ENCODE data around the gene BHMT. TPM values are rescaled to one million over a fixed set of nuclear protein-coding genes. Genes with fewer than 3 reads are reported as not detected.

Gene BHMT
- total RNA-seq, 6 experiments from 2014 or later = 105 to 899 (median 225) TPM

DNA sequence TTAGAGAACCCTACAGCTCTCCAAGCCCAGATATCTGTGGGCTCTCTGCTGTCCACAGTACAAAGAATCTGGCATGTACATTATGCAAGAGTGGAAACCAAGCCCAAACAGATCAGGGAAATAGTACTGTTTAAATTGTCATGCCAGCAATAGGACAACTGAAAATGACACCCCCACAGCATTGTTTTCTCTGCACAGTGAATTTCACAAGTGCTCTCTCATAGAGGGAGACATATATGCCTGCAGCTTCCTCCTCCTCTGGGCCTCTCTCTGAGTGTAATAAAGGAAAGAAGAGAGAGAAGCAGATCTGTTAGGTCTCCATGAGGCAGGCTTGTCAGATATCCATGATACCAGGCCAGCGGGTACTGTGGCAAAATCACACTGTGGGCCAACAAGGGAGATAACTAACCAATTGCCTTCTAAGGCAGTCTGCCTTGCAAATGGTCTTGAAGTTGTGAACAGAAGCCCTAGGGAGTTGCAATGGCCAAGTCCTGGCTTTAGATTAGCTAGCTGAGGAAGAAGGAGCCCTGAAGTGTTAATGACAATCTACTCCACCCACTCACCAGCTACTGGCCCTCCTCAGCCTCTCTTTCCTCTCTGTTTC, 69.9 kb downstream of the BHMT start:
- Histone ChIP-seq H3K4me3 (no peak overlapping the region), H3K4me1 (peaks cover 0 to 19% (median 0%) of the 10 kb centered on the region in 4 donors), H3K36me3 (no peaks in the 10 kb centered on the region), H3K9me3 (no peaks in the 10 kb centered on the region), H3K27ac (no peak overlapping the region), H3K27me3 (no peaks in the 10 kb centered on the region)
- no peak for DNase-seq
- no peak for TF ChIP-seq POLR2A (IDR thresholded peaks at IDR 0.05)
- TF ChIP-seq, protein P1, sequence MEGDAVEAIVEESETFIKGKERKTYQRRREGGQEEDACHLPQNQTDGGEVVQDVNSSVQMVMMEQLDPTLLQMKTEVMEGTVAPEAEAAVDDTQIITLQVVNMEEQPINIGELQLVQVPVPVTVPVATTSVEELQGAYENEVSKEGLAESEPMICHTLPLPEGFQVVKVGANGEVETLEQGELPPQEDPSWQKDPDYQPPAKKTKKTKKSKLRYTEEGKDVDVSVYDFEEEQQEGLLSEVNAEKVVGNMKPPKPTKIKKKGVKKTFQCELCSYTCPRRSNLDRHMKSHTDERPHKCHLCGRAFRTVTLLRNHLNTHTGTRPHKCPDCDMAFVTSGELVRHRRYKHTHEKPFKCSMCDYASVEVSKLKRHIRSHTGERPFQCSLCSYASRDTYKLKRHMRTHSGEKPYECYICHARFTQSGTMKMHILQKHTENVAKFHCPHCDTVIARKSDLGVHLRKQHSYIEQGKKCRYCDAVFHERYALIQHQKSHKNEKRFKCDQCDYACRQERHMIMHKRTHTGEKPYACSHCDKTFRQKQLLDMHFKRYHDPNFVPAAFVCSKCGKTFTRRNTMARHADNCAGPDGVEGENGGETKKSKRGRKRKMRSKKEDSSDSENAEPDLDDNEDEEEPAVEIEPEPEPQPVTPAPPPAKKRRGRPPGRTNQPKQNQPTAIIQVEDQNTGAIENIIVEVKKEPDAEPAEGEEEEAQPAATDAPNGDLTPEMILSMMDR (IDR thresholded peaks at IDR 0.05) = no peak
- intact Hi-C loops (cut with DNase I) = no loop called here
- peak; percentile 83 to 96 (median 94) for ATAC-seq
- WGBS (ENCODE audit: insufficient coverage, low coverage, low lambda C conversion rate, missing lambda C conversion rate) = 40% methylated on average over 1 of the region's 1 CpG

Small RNA genes lying within 50 kb of the gene (small RNA-seq; reads per million reads assigned to genes)
- gene RNY3P1 = 0 reads per million in 2 experiments

Other genes starting within 250 kb of the BHMT start
- gene ARSB, start 126.5 kb upstream of the BHMT start, total RNA-seq = 10 to 100 TPM in 1 of 6 experiments, 1 to 10 TPM in 5; 5.0 to 11.7 (median 8.7) TPM
- gene DMGDH, start 42.1 kb upstream of the BHMT start, total RNA-seq = 100 to 1,000 TPM in 2 of 6 experiments, 10 to 100 TPM in 4; 55.7 to 128 (median 83.5) TPM
- 100 to 1,000 TPM; 206 to 392 (median 280) TPM for gene BHMT2, start 42.0 kb upstream of the BHMT start, total RNA-seq
- gene JMY, start 124.3 kb downstream of the BHMT start, total RNA-seq = 1 to 10 TPM; 3.6 to 8.3 (median 6.8) TPM

Measured in right lobe of liver (tissue), 6 donors.